NCI-H2171 treated with DMSO at 0.1 percent for 48 hours (cell line): ENCODE results near the gene C6orf132.

Experiments
- DNase-seq: peaks from one replicate; lab custom pipeline; 2025; lab: John Stamatoyannopoulos, UW

C6orf132 gene

DNA sequence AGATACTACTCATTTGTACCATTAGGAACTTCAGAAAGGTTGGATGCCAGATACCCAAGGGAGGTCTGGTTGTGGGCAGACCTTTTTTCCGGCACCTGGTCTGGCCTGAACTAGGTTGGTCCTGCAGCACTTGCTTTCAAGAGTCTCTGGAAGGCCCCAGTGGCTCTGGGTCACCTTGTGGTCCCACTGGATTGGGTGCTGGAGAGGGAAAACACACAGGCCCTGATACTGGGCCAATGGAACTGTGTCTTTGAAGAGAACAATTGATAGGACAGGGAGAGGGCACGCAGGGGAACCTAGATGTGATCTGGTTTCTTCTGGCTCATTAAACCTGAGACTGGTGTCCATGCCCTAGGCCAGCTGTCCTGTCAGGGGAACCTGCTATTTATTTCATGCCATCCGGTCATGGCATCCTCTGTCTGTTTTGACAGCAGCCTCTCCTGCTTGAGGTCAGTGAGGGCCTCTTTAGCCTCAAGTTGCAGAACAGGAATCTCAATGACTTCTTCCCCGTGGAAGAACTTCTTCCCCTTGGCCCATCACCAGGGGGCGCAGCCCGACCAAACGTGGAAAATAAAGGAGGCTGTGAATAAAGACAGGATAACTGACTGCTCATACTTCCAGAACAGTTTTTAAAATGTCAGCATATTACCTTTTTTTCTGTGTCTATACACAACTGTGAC, 67.1 kb downstream of the C6orf132 start:
- peak; percentile 52 for DNase-seq

DNA sequence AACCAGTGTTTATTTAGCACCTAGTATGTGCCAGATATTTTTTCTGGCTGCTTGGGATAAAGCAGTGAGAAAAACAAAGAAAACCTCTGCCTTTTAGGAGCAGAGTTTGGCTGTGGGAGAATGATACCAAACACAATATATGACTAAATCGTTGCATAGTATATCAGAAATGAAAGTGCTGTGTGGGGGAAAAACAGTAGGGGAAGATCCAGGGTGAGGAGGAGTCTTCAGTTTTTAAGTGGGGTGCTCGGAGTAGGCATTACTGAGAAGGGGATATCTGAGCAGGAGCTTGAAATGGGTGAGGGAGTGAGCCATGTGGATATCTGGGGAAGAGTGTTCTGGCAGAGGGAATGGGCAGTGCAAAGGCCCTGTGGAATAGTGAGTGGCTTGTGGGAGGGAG, 69.1 kb downstream of the C6orf132 start:
- no peak for DNase-seq

DNA sequence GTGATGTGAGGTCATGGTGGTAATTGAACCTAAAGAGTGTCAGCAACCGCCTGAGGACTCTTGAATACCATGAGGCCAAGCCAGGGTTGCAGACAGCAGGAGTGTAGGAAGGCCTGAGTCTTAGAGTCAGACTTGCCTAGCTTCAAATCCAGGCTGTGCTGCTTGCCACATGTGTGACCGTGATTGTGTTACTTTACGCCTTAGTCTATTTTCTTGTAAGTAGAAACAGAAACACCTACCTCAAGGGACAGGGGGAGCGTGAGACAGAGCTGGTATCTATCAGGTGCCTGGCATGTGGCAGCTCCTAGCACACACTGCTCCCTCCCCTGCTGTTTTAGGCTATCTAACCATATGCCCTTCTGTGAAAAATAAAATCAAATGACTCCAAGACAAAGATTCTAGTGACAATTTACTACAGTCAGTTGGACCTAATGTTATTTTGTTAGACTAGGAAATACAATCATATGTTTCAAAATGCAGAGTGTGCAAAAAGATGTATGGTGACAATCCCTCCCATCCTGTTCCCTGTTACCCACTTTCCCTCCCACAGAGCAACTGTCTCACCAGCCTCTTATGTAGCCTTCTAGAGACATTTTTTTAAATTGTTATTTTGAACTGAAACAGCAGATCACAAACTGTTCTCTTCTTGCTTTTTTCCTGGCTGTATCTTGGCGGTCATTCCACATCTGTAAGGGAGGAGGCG, 70.4 kb downstream of the C6orf132 start:
- DNase-seq, result peak; percentile 31

DNA sequence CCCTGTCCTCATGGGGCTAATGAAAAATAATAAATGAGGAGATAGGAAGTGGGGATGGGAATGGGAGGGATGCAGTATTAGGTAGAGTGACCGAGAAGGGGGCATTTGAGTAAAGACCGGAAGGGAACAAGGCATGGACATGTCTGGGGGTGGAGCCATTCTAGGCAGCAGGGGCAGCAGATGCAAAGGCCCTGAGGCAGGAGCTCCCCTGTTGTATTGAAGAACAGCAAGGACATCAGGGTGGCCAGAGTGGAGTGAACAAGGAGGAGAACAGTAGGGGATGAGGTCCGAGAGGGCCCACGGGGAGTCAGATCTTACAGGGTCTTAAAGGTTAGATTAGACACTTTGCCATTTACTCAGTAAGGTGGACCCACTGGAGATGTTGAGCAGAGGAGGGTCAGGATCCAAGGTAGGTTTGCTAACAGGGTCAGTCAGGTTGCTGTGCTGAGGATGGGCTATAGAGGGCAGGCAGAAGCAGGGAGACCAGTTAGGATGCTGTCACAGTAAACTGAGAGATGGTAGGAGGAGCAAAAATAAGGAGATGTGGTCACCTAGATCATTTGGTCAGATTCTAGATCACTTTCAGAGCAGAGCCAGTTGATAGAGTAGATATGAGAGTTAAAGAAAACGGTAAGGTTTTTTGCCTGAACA, 73.4 kb downstream of the C6orf132 start:
- DNase-seq, result no peak

DNA sequence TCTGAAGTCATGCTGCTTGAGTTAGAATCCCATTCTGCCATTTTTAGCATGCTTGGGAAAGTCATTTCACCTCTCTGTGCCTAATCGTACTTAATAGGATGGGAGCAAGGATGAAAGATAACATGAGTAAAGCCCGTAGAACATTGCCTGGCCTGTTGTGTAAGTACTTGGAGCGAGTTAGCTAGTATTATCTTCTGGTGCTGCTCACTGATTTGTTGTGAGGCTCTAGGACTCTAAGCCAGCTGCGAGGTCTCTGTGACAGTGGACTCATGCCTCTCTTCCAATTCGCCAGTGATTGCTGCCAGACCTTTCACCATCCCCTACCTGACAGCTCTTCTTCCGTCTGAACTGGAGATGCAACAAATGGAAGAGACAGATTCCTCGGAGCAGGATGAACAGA, 74.2 kb downstream of the C6orf132 start:
- DNase-seq, result no peak

DNA sequence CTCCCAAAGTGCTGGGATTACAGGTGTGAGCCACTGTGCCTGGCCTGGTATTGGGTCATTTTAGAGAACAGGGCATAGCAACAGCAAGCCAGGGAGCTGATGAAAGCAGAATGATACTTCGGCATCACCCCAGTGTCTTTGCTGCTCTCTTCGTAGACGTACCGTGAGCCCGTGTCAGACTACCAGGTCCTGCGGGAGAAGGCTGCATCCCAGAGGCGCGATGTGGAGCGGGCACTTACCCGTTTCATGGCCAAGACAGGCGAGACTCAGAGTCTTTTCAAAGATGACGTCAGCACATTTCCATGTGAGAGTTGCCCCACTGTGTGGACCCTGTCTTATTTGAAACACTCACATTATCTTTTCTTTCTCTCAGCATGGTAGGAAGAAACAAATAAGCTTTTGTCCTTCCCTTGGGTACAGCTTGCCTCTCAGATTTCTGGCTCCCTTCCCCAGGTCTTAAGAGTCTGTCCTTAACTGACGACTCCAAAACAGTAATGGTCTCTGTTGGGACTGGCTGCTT, 76.2 kb downstream of the C6orf132 start:
- no peak for DNase-seq

DNA sequence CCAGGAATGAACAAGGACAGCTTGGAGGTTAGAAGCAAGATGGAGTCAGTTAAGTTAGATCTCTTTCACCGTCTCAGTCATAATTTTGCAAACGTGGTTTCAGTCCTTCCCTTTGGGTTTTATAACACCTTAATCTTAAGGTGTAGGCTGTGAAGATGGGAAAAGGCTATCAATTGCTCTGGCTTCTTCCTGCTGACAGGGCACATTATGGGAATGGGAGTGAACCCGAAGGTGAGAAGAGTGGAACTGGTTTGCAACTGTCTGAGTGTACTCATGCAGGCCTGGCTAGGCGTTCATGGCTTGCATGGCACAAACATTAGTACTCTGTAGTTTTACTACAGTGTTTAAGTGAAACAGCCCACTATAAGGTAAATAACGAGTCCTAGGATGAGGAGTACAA, 82.7 kb downstream of the C6orf132 start:
- no peak for DNase-seq

DNA sequence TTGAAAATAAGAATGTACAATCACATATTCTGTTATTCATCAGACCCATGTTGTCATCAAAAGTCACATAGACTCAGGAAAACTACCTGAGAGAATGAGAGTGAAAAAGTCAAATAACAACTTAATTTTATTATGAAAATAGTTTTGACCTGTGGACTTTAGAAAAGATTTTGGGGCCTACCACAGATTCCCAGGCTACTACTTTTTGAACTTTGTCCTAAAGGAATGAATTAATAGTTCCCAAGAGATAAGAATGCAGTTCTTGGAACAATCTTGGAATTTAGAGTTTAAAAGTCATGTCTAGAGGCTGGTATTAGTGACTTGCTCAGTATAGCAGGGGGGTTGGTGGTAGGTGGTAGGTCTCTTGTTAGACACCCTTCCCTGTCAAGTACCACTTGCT, 88.8 kb downstream of the C6orf132 start:
- no peak for DNase-seq

DNA sequence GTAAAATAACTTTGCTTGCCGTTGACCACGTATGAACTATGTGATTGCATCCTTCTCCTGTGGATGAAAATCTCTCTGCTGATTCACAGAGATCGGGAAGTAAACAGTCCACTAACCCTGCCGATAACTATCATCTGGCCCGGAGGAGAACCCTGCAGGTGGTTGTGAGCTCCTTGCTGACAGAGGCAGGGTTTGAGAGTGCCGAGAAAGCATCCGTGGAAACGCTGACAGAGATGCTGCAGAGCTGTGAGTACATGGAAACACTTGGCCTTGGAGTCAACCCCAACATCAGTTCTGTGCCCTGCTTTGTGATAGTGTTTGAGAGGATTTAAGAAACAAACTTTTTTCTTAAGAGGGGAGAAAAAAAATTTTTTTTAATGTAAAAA, 91.2 kb downstream of the C6orf132 start:
- DNase-seq, result no peak
